ENCODE data around the gene JDP2.

- no peak for TF ChIP-seq POLR2A (IDR thresholded peaks at IDR 0.05)
- TF ChIP-seq CTCF (IDR thresholded peaks at IDR 0.05), result no peak
These were observed 3.3 kb upstream of the JDP2 start for GRCh38 chr14:75424496-75424895.

Measured in body of pancreas (tissue), 4 donors.